ENCODE results near the gene ACSF3. TPM values are rescaled to one million over a fixed set of nuclear protein-coding genes. Genes with fewer than 3 reads are reported as not detected.

ACSF3 gene
- total RNA-seq, 1 experiment from 2014 or later = 34.0 TPM

DNA sequence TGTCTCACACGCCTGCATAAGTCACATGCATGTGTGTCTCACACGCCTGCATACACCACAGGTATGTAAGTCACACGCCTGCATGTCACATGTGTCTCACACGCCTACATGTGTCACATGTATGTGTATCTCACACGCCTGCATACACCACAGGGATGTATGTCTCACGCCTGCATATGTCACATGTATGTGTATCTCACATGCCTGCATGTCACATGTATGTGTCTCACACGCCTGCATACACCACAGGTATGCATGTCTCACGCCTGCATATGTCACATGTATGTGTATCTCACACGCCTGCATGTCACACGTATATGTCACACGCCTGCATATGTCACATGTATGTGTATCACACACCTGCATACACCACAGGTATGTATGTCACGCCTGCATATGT lies 64.1 kb downstream of the ACSF3 start:
- Histone ChIP-seq H3K4me1 (replicated peaks; ENCODE audit: insufficient read depth) (no peaks in the 10 kb centered on the region; the same call in 1 of the 2 replicates), H3K9me3 (ENCODE audit: insufficient read depth, low read depth) (no peaks in the 10 kb centered on the region), H3K36me3 (ENCODE audit: low read depth) (no peaks in the 10 kb centered on the region), H3F3A (ENCODE audit: insufficient read depth, low read depth) (peaks cover 23% of the 10 kb centered on the region; the same call in 1 of the 2 replicates), H3K27me3 (ENCODE audit: insufficient read depth, low read depth) (no peaks in the 10 kb centered on the region), H3K27ac (no peak overlapping the region), H4K20me1 (ENCODE audit: insufficient read depth) (peaks cover 3% of the 10 kb centered on the region; the same call in 1 of the 2 replicates), H3K79me2 (ENCODE audit: low read depth) (no peaks in the 10 kb centered on the region), H2AFZ (no peak overlapping the region), H3K4me2 (no peak overlapping the region), H3K9me2 (ENCODE audit: insufficient read depth) (no peaks in the 10 kb centered on the region), H3K4me3 (no peak overlapping the region)
- intact Hi-C loops (cut with micrococcal nuclease; ENCODE audit: unreplicated experiment) = no loop called here
- DNase-seq = no peak
- CTCF ChIA-PET = no interaction called here
- no TSS peak for BruUV-seq (replicated peaks)
- POLR2A ChIA-PET (ENCODE audit: unreplicated experiment) = no interaction called here
- TF ChIP-seq, protein P1, sequence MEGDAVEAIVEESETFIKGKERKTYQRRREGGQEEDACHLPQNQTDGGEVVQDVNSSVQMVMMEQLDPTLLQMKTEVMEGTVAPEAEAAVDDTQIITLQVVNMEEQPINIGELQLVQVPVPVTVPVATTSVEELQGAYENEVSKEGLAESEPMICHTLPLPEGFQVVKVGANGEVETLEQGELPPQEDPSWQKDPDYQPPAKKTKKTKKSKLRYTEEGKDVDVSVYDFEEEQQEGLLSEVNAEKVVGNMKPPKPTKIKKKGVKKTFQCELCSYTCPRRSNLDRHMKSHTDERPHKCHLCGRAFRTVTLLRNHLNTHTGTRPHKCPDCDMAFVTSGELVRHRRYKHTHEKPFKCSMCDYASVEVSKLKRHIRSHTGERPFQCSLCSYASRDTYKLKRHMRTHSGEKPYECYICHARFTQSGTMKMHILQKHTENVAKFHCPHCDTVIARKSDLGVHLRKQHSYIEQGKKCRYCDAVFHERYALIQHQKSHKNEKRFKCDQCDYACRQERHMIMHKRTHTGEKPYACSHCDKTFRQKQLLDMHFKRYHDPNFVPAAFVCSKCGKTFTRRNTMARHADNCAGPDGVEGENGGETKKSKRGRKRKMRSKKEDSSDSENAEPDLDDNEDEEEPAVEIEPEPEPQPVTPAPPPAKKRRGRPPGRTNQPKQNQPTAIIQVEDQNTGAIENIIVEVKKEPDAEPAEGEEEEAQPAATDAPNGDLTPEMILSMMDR (conservative IDR thresholded peaks at IDR 0.05) = no peak
- no peak for TF ChIP-seq EZH2 (IDR thresholded peaks at IDR 0.05; ENCODE audit: low read depth)

DNA sequence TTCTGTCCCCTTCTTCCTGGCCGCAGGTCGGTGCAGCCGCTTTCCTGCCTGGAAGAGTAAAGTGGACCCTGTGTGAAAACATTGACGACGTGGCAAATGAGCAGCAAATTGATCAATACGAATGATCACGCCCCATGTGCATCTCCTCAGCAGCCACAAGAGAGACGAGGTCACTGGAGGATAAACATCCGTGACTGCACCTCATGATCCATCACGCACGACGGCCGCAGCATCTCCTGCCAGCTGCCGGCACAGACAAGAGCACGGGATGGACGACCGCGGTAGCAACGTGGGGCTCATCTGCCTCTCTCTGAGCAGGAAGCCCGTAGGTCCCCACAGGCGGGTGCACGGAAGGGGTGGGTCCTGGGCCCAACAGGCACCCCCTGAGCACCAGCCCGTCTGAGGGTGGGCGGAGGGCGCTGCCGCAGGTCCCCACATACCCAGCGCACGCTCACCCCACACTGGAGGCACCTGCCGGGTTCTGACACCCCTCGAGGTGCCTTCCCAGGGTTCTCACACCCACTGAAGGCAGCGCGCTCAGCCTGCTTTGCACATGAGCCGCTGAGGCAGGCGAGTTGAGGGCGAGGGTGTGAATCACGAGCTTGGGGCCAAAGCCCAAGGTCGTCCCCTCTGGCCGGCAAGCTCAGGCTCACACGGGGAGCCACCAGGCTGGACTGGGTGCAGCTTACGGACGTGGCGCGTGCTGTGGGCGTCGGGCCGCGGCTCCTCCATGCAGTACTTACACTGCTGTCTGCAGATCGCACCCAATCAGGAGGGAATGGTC lies 65.6 kb downstream of the ACSF3 start:
- no peak overlapping the region for H3K27ac ChIP-seq
- BruUV-seq (replicated peaks) = no TSS peak
- no peak overlapping the region for H3K4me3 ChIP-seq
- no peak for TF ChIP-seq EZH2 (IDR thresholded peaks at IDR 0.05; ENCODE audit: low read depth)
- TF ChIP-seq, protein P1 (conservative IDR thresholded peaks at IDR 0.05) = no peak
- peaks cover 3% of the 10 kb centered on the region; the same call in 1 of the 2 replicates for H4K20me1 ChIP-seq (ENCODE audit: insufficient read depth)
- H3K27me3 ChIP-seq (ENCODE audit: insufficient read depth, low read depth) = no peaks in the 10 kb centered on the region
- no peak for DNase-seq
- H3K9me3 ChIP-seq (ENCODE audit: insufficient read depth, low read depth) = no peaks in the 10 kb centered on the region
- peaks cover 26% of the 10 kb centered on the region; the same call in 1 of the 2 replicates for H3F3A ChIP-seq (ENCODE audit: insufficient read depth, low read depth)
- H3K4me2 ChIP-seq = no peak overlapping the region
- intact Hi-C loops (cut with micrococcal nuclease; ENCODE audit: unreplicated experiment) = no loop called here
- no peak overlapping the region for H2AFZ ChIP-seq
- CTCF ChIA-PET = no interaction called here
- no peaks in the 10 kb centered on the region for H3K79me2 ChIP-seq (ENCODE audit: low read depth)
- no peaks in the 10 kb centered on the region for H3K36me3 ChIP-seq (ENCODE audit: low read depth)
- H3K4me1 ChIP-seq (replicated peaks; ENCODE audit: insufficient read depth) = no peaks in the 10 kb centered on the region
- POLR2A ChIA-PET (ENCODE audit: unreplicated experiment) = no interaction called here
- H3K9me2 ChIP-seq (ENCODE audit: insufficient read depth) = no peaks in the 10 kb centered on the region

DNA sequence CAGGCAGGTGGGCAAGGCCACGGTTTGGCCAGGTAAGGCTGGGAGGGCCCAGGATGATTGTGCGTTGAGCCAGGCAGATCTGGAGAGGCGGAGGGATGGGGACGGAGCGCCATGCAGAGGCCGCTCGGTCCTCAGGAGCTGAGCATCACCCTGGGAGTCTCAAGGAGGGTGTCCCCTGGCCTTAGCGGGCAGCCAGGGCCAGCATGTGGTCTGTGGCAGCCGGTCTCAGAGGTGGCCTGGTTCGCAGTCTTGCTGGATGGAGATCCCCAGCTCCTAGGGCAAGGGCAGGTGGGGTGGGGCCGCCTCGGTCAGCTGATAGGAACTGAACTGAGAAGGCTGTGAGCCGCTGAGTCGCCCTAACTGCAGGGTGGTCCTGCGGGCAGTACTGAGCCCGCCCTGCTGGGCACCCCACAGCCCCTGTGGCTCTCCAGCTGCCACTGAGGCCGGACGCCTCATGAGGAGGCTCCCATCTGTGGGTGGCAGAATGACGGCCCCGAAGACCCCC lies 66.2 kb downstream of the ACSF3 start:
- no TSS peak for BruUV-seq (replicated peaks)
- Histone ChIP-seq H3K27me3 (ENCODE audit: insufficient read depth, low read depth) (no peaks in the 10 kb centered on the region), H3K79me2 (ENCODE audit: low read depth) (no peaks in the 10 kb centered on the region), H3K27ac (no peak overlapping the region), H3K4me1 (replicated peaks; ENCODE audit: insufficient read depth) (no peaks in the 10 kb centered on the region), H3K9me3 (ENCODE audit: insufficient read depth, low read depth) (no peaks in the 10 kb centered on the region), H3K36me3 (ENCODE audit: low read depth) (no peaks in the 10 kb centered on the region), H3K4me2 (no peak overlapping the region), H3K4me3 (no peak overlapping the region), H3K9me2 (ENCODE audit: insufficient read depth) (no peaks in the 10 kb centered on the region), H2AFZ (no peak overlapping the region), H3F3A (ENCODE audit: insufficient read depth, low read depth) (peaks cover 26% of the 10 kb centered on the region; the same call in 1 of the 2 replicates), H4K20me1 (ENCODE audit: insufficient read depth) (peaks cover 3% of the 10 kb centered on the region; the same call in 1 of the 2 replicates)
- ChIA-PET POLR2A (ENCODE audit: unreplicated experiment) (no interaction called here), CTCF (no interaction called here)
- intact Hi-C loops (cut with micrococcal nuclease; ENCODE audit: unreplicated experiment) = no loop called here
- no peak for DNase-seq
- no peak for TF ChIP-seq EZH2 (IDR thresholded peaks at IDR 0.05; ENCODE audit: low read depth)
- TF ChIP-seq, protein P1 (conservative IDR thresholded peaks at IDR 0.05) = no peak

All from PC-9 (cell line).